HepG2 (cell line): ENCODE data around the gene WDR86. TPM values are rescaled to one million over a fixed set of nuclear protein-coding genes. Genes with fewer than 3 reads are reported as not detected.

ENCODE experiments used
- ATAC-seq: fragments of 200-7000 bp; cut with Tn5 transposase; 3 replicates; pipeline ENCODE4 v1.9.1; 2020; ENCODE audit warnings: mild to moderate bottlenecking, moderate library complexity
- BruUV-seq: library from RNA; stranded (reverse); fragments of 400-500 nt; replicated peaks from 2 replicates; lab custom pipeline; 2021; lab: Mats Ljungman, UMichigan
- CTCF ChIA-PET: fragments of 300-600 bp; formaldehyde crosslinking; extraction: SDS; loops from one replicate; lab custom pipeline; 2021; ENCODE audit warnings: low total read pairs, inconsistent platforms, low intra/inter-chr PET ratio; lab: Yijun Ruan, JAX
- POLR2A ChIA-PET: fragments of 350-600 bp; sonication (Branson Sonifier 250); formaldehyde crosslinking; loops from one replicate; lab custom pipeline; 2020; ENCODE audit warnings: antibody characterized with exemption, inconsistent platforms; lab: Yijun Ruan, JAX
- DNase-seq: peaks from one replicate; pipeline ENCODE4 v3.0.0-alpha.2; 2015; ENCODE audit warnings: low spot score
- FAIRE-seq: peaks from 3 replicates; lab custom pipeline; 2011; peaks lifted over from hg19 to GRCh38; lab: Jason Lieb, UNC
- H2AFZ ChIP-seq: one replicate; pipeline ENCODE4 v1.6.1; 2011; ENCODE audit warnings: low read length, inconsistent platforms
- H3K27ac ChIP-seq: fragments of 300-600 bp; 3 replicates; pipeline ENCODE4 v1.8.0; 2011; ENCODE audit warnings: mixed run types, mild to moderate bottlenecking, mixed read lengths, low read length, inconsistent platforms; ENCODE audit not compliant: insufficient read depth; ENCODE audit errors: extremely low read length
- H3K27me3 ChIP-seq, 2 experiments: fragments of 200-600 bp in 1 of 2; 2 replicates in 1 of 2; 3 replicates in 1 of 2; pipeline versions ENCODE4 v1.6.0 to v1.8.0; 2011; ENCODE audit warnings: low read length in 2 of 2, mild to moderate bottlenecking in 2 of 2, moderate library complexity in 2 of 2, inconsistent platforms in 1 of 2; ENCODE audit not compliant: insufficient read depth in 2 of 2, control insufficient read depth in 1 of 2
- H3K36me3 ChIP-seq, 2 experiments: fragments of 200-600 bp in 1 of 2; replicated peaks in 1 of 2; 2 replicates in 1 of 2; 3 replicates in 1 of 2; pipeline versions ENCODE4 v1.5.1 to v1.8.0; 2011; ENCODE audit warnings: low read length in 2 of 2, inconsistent platforms in 1 of 2; ENCODE audit not compliant: insufficient read depth in 2 of 2, control insufficient read depth in 1 of 2
- H3K4me1 ChIP-seq: 2 replicates; pipeline ENCODE4 v1.5.1; 2012; ENCODE audit warnings: low read length, inconsistent platforms; ENCODE audit not compliant: insufficient read depth
- H3K4me2 ChIP-seq: 2 replicates; pipeline ENCODE4 v1.6.0; 2011; ENCODE audit warnings: low read depth, low read length, inconsistent platforms
- H3K4me3 ChIP-seq, 3 experiments: fragments of 200-600 bp in 1 of 3; sonication (generic), shearing (Covaris generic) in 1 of 3; replicated peaks in 1 of 3; 2 replicates each; pipeline ENCODE4 v1.5.1; 2011 to 2016; ENCODE audit warnings: low read length in 3 of 3, inconsistent platforms in 2 of 3, low read depth in 2 of 3, mild to moderate bottlenecking in 2 of 3, control low read depth in 1 of 3, mixed read lengths in 1 of 3; ENCODE audit not compliant: insufficient read depth in 1 of 3
- H3K79me2 ChIP-seq: one replicate; pipeline ENCODE4 v1.6.1; 2011; ENCODE audit warnings: low read length, inconsistent platforms; ENCODE audit not compliant: insufficient read depth
- H3K9ac ChIP-seq: 2 replicates; pipeline ENCODE4 v1.6.0; 2011; ENCODE audit warnings: mild to moderate bottlenecking, low read depth, low read length, inconsistent platforms; ENCODE audit not compliant: insufficient read depth
- H3K9me3 ChIP-seq: 2 replicates; pipeline ENCODE4 v1.5.1; 2012; ENCODE audit warnings: mild to moderate bottlenecking, low read length
- H4K20me1 ChIP-seq: 2 replicates; pipeline ENCODE4 v1.6.0; 2011; ENCODE audit warnings: inconsistent platforms, mild to moderate bottlenecking, low read length, moderate library complexity; ENCODE audit not compliant: insufficient read depth
- DNMT3B ChIP-seq: conservative IDR thresholded peaks from 2 replicates; pipeline ENCODE4 v1.6.1; 2016; ENCODE audit warnings: missing biosample characterization, control low read depth
- HHEX ChIP-seq: IDR thresholded peaks from 2 replicates; pipeline ENCODE4 v1.6.1; 2016; ENCODE audit warnings: control low read depth
- MEIS1 ChIP-seq: sonication (generic); formaldehyde crosslinking; IDR thresholded peaks from 2 replicates; pipeline ENCODE4 v1.9.0; 2021; ENCODE audit warnings: mild to moderate bottlenecking, missing genetic modification reagents, moderate library complexity, borderline replicate concordance
- MIER2 ChIP-seq: IDR thresholded peaks from 2 replicates; pipeline ENCODE4 v1.6.1; 2016; ENCODE audit warnings: missing biosample characterization, missing genetic modification reagents
- MXD1 ChIP-seq: sonication (generic); formaldehyde crosslinking; IDR thresholded peaks from 2 replicates; pipeline ENCODE4 v1.4.0; 2020; ENCODE audit warnings: mild to moderate bottlenecking, missing genetic modification reagents
- MXD4 ChIP-seq: IDR thresholded peaks from 2 replicates; pipeline ENCODE4 v1.6.1; 2016; ENCODE audit warnings: mild to moderate bottlenecking, missing biosample characterization, missing genetic modification reagents
- ZBTB3 ChIP-seq: sonication (generic); formaldehyde crosslinking; IDR thresholded peaks from 2 replicates; pipeline ENCODE4 v1.4.0; 2020; ENCODE audit warnings: low read depth, mild to moderate bottlenecking, moderate library complexity, missing genetic modification reagents, borderline replicate concordance
- ZBTB49 ChIP-seq: sonication (generic); formaldehyde crosslinking; IDR thresholded peaks from 2 replicates; pipeline ENCODE4 v1.4.0; 2020; ENCODE audit warnings: missing genetic modification reagents, borderline replicate concordance
- ZNF280D ChIP-seq: sonication (generic); formaldehyde crosslinking; IDR thresholded peaks from 2 replicates; pipeline ENCODE4 v1.5.1; 2020; ENCODE audit warnings: mild to moderate bottlenecking, missing genetic modification reagents
- ZNF350 ChIP-seq: sonication (generic); formaldehyde crosslinking; IDR thresholded peaks from 2 replicates; pipeline ENCODE4 v1.4.0; 2020; ENCODE audit warnings: mild to moderate bottlenecking, low read depth, missing genetic modification reagents, borderline replicate concordance
- ZNF563 ChIP-seq: sonication (generic); formaldehyde crosslinking; IDR thresholded peaks from 2 replicates; pipeline ENCODE4 v1.8.0; 2022; ENCODE audit warnings: mild to moderate bottlenecking, moderate library complexity, missing genetic modification reagents
- ZNF598 ChIP-seq: sonication (generic); formaldehyde crosslinking; IDR thresholded peaks from 2 replicates; pipeline ENCODE4 v1.5.1; 2020; ENCODE audit warnings: mild to moderate bottlenecking, missing genetic modification reagents, borderline replicate concordance
- ZNF772 ChIP-seq: sonication (generic); formaldehyde crosslinking; IDR thresholded peaks from 2 replicates; pipeline ENCODE4 v1.5.0; 2020; ENCODE audit warnings: mild to moderate bottlenecking, missing genetic modification reagents
- WGBS: methylation state at CpG from one replicate; pipeline ENCODE4 v1.1.6; 2017; ENCODE audit warnings: low lambda C conversion rate; 5-methylcytosine and 5-hydroxymethylcytosine counted together
- in situ Hi-C: cut with HindIII; loops from 2 replicates; pipeline ENCODE4 v1.10.0; 2017; ENCODE audit warnings: low pct_unique_long_range_greater_than_20kb; ENCODE audit not compliant: extremely low pct_ligation_motif_present
- intact Hi-C: fragments of 100-400 bp; cut with micrococcal nuclease; formaldehyde crosslinking; loops from one replicate; pipeline ENCODE4 v1.10.0; 2022; ENCODE audit not compliant: unreplicated experiment
- polyA plus RNA-seq, 8 experiments: library from polyadenylated mRNA; depleted of rRNA in 3 of 8; stranded (reverse) in 7 of 8; unstranded in 1 of 8; fragments of >200 nt; fragmentation: Illumina TruSeq in 4 of 8; extraction: Trizol in 4 of 8; gene quantifications; 2 replicates each; pipeline versions ENCODE4 v1.2.1 to v1.2.3, GENCODE V29; 2011 to 2016; ENCODE audit warnings: low read depth in 4 of 8, missing spikeins in 1 of 8, mixed read lengths in 1 of 8; ENCODE audit not compliant: insufficient read depth in 1 of 8
- total RNA-seq, 5 experiments: library from RNA; depleted of rRNA; stranded (reverse); fragments of >200 nt; fragmentation: Illumina TruSeq; extraction: Trizol; gene quantifications; 2 replicates each; pipeline ENCODE4 v1.2.3, GENCODE V29; 2016; ENCODE audit warnings: low read depth in 1 of 5
- TF ChIP-seq, protein P1 (sequence below): IDR thresholded peaks from 2 replicates; pipeline ENCODE4 v1.6.1; 2016; ENCODE audit warnings: mild to moderate bottlenecking, missing biosample characterization, missing genetic modification reagents
- TF ChIP-seq, protein P2 (sequence below): sonication (generic); formaldehyde crosslinking; IDR thresholded peaks from 2 replicates; pipeline ENCODE4 v1.4.0; 2020; ENCODE audit warnings: missing genetic modification reagents, mild to moderate bottlenecking, borderline replicate concordance

The WDR86 gene
- total and polyA plus RNA-seq, 2 of the 13 experiments (the other 11 are each of a cell fraction or from before 2014, with no cell fraction given), result 0.11 to 2.9 TPM

GRCh38 chr7:151415375-151416105 lies 5.7 kb upstream of the WDR86 start (continued):
- peak; percentile 41; the same call in 1 of the 2 replicates for TF ChIP-seq ZBTB3 (CRISPR knock-in tag)
- TF ChIP-seq, protein P1, sequence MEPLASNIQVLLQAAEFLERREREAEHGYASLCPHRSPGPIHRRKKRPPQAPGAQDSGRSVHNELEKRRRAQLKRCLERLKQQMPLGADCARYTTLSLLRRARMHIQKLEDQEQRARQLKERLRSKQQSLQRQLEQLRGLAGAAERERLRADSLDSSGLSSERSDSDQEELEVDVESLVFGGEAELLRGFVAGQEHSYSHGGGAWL (CRISPR knock-in tag), result no peak
- no peak for TF ChIP-seq HHEX (CRISPR knock-in tag)
- TF ChIP-seq DNMT3B (CRISPR knock-in tag), result no peak
- TF ChIP-seq ZNF350 (CRISPR knock-in tag), result no peak
- TF ChIP-seq, all 625 proteins: peak for 16

DNA sequence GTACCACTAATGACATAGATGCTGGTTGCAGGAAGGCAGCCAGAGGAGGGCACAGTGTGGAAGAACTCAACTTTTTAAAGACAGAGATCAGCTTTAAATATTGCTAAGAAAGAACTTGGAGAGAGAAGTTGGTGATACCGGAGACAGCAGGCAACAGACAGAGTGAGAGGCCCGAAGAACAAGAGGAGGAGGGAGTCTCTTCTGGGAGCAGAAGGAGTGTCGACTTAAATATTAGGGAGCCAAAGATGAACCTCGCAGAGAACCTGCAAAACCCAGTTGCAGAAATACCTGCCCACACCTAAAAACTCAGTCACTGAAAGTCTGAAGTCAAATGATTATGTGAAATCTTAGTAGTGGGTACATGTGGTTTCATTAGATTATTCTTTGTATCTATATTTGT lies 3.4 kb upstream of the WDR86 start:
- no peak overlapping the region for H3K4me2 ChIP-seq
- 21% methylated on average over 4 of the region's 4 CpGs for WGBS
- no peaks in the 10 kb centered on the region for H3K9me3 ChIP-seq
- H3K4me1 ChIP-seq, result peaks cover 46% of the 10 kb centered on the region
- ATAC-seq (no peak), DNase-seq (no peak), FAIRE-seq (no peak)
- H4K20me1 ChIP-seq, result no peaks in the 10 kb centered on the region
- H3K9ac ChIP-seq, result no peak overlapping the region
- H2AFZ ChIP-seq, result no peak overlapping the region
- peaks cover 2 to 54% of the 10 kb centered on the region in 2 experiments for H3K27me3 ChIP-seq
- no peaks in the 10 kb centered on the region for H3K79me2 ChIP-seq
- no peaks in the 10 kb centered on the region for H3K36me3 ChIP-seq
- BruUV-seq, result no TSS peak
- no peak overlapping the region for H3K4me3 ChIP-seq
- ChIA-PET POLR2A (no interaction called here), CTCF (no interaction called here)
- in situ Hi-C loops (no loop called here), intact Hi-C loops (no loop called here)
- H3K27ac ChIP-seq, result no peak overlapping the region
- TF ChIP-seq ZNF563 (CRISPR knock-in tag), result no peak
- TF ChIP-seq MIER2 (CRISPR knock-in tag), result no peak
- TF ChIP-seq, protein P2, sequence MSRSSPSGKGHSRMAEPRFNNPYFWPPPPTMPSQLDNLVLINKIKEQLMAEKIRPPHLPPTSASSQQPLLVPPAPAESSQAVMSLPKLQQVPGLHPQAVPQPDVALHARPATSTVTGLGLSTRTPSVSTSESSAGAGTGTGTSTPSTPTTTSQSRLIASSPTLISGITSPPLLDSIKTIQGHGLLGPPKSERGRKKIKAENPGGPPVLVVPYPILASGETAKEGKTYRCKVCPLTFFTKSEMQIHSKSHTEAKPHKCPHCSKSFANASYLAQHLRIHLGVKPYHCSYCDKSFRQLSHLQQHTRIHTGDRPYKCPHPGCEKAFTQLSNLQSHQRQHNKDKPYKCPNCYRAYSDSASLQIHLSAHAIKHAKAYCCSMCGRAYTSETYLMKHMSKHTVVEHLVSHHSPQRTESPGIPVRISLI (CRISPR knock-in tag), result no peak
- TF ChIP-seq ZNF280D (CRISPR knock-in tag), result no peak
- TF ChIP-seq MEIS1 (CRISPR knock-in tag), result no peak
- TF ChIP-seq MXD1 (CRISPR knock-in tag), result no peak
- TF ChIP-seq ZNF598 (CRISPR knock-in tag), result no peak
- TF ChIP-seq ZNF772, result no peak
- no peak for TF ChIP-seq ZBTB49
- no peak for TF ChIP-seq MXD4 (CRISPR knock-in tag)
